GM20000 (cell line): ENCODE data around the gene TBX1.

Source experiments
- DNase-seq: peaks from one replicate; pipeline ENCODE4 v3.0.0; 2012; ENCODE audit warnings: low spot score
- CTCF ChIP-seq: IDR thresholded peaks from 2 replicates; pipeline ENCODE4 v1.5.1; 2012; ENCODE audit warnings: mild to moderate bottlenecking, control low read depth; ENCODE audit errors: extremely low read depth, missing control alignments

TBX1 gene

DNA sequence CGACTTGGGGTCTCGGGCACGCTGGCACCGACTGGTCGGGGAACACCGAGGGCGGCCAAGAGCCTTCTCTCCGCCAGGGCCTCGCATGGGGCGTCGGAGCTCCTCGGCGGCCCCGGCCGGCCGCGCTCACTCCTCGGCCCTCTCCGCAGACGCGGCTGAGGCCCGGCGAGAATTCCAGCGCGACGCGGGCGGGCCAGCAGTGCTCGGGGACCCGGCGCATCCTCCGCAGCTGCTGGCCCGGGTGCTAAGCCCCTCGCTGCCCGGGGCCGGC lies 5.6 kb downstream of the TBX1 start:
- DNase-seq = peak; percentile 58
- TF ChIP-seq CTCF = no peak

GRCh38 chr22:19766511-19767426 lies 6.2 kb downstream of the TBX1 start:
- peak; percentile 61 for DNase-seq
- TF ChIP-seq CTCF = no peak

GRCh38 chr22:19767427-19768341 lies 7.1 kb downstream of the TBX1 start:
- no peak for TF ChIP-seq CTCF
- no peak for DNase-seq

GRCh38 chr22:19769393-19769715 lies 8.8 kb downstream of the TBX1 start:
- no peak for TF ChIP-seq CTCF
- DNase-seq = no peak

GRCh38 chr22:19770349-19771220 lies 10.0 kb downstream of the TBX1 start:
- no peak for DNase-seq
- no peak for TF ChIP-seq CTCF

DNA sequence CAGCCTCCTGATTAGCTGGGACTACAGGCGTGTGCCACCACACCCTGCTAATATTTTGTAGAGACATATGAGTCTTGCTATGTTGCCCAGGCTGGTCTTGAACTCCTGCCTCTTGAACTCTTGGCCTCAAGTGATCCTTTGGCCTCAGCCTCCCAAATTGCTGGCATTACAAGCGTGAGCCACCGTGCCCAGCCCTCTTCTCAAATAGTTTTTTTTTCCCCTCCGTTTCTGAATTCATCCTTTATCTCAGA lies 11.8 kb downstream of the TBX1 start:
- no peak for DNase-seq
- no peak for TF ChIP-seq CTCF
